Cardiac muscle cell (in vitro differentiated cells and primary cell): ENCODE measurements around the gene CCDC6. TPM values are rescaled to one million over a fixed set of nuclear protein-coding genes. Genes with fewer than 3 reads are reported as not detected.

Experiments
- DNase-seq, 2 donors: peaks; one replicate each; pipeline versions ENCODE4 v3.0.0 to v3.0.0-alpha.2; 2010 to 2017; ENCODE audit warnings: low read depth in 1 of 2, low spot score in 1 of 2
- H3K27ac ChIP-seq: fragments of 200-600 bp; sonication (generic); 2 replicates; pipeline ENCODE4 v1.5.1; 2016
- H3K27me3 ChIP-seq: fragments of 200-600 bp; sonication (generic); 2 replicates; pipeline ENCODE4 v1.6.0; 2016; ENCODE audit warnings: control low read depth
- H3K36me3 ChIP-seq: fragments of 200-600 bp; sonication (generic); 2 replicates; pipeline ENCODE4 v1.5.1; 2016; ENCODE audit warnings: control low read depth
- H3K4me1 ChIP-seq: fragments of 200-600 bp; sonication (generic); 2 replicates; pipeline ENCODE4 v1.8.1; 2017; ENCODE audit warnings: low read depth, mild to moderate bottlenecking, mixed run types
- H3K4me3 ChIP-seq: fragments of 200-600 bp; sonication (generic); 2 replicates; pipeline ENCODE4 v1.5.1; 2016; ENCODE audit warnings: mild to moderate bottlenecking
- H3K9me3 ChIP-seq: fragments of 200-600 bp; sonication (generic); 2 replicates; pipeline ENCODE4 v1.5.1; 2017; ENCODE audit warnings: low read depth, mild to moderate bottlenecking, control low read depth
- polyA plus RNA-seq: library from polyadenylated mRNA; unstranded; fragments of >200 nt; fragmentation: Nextera tagmentation; extraction: Ambion mirVana; gene quantifications from 2 replicates; pipeline ENCODE4 v1.2.1, GENCODE V29; 2016
- total RNA-seq: library from RNA; depleted of rRNA; stranded (reverse); fragments of >200 nt; gene quantifications from 2 replicates; pipeline ENCODE4 v1.2.3, GENCODE V29; 2016
- TF ChIP-seq, protein P1 (sequence below): IDR thresholded peaks from 2 replicates; pipeline ENCODE4 v1.5.1; 2012; ENCODE audit warnings: low read depth, mild to moderate bottlenecking, low read length

CCDC6 gene
- total and polyA plus RNA-seq, 2 experiments from 2014 or later, result 11.0 to 22.2 TPM

DNA sequence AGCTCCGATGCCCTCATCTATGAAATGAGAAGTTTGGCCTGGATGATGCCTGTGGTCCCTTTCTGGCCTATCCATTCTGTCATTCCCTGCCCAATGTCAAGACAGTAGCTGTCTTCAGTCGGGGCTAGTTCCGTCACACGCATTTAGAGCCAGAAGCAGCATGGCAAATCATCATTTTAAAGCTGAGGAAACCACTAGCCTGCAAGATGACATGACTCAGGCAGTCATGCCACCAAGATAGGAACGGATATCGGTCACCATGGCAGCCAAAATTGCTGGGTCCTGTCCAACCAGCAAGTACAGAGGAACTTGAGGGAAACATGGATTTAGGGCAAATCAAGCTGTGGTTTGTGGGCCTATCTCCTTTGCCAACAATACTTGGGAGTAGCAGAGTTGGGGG is 88.6 kb downstream of the CCDC6 start:
- TF ChIP-seq, protein P1, sequence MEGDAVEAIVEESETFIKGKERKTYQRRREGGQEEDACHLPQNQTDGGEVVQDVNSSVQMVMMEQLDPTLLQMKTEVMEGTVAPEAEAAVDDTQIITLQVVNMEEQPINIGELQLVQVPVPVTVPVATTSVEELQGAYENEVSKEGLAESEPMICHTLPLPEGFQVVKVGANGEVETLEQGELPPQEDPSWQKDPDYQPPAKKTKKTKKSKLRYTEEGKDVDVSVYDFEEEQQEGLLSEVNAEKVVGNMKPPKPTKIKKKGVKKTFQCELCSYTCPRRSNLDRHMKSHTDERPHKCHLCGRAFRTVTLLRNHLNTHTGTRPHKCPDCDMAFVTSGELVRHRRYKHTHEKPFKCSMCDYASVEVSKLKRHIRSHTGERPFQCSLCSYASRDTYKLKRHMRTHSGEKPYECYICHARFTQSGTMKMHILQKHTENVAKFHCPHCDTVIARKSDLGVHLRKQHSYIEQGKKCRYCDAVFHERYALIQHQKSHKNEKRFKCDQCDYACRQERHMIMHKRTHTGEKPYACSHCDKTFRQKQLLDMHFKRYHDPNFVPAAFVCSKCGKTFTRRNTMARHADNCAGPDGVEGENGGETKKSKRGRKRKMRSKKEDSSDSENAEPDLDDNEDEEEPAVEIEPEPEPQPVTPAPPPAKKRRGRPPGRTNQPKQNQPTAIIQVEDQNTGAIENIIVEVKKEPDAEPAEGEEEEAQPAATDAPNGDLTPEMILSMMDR, result no peak
- peaks cover 5% of the 10 kb centered on the region for H3K36me3 ChIP-seq
- H3K4me1 ChIP-seq, result peaks cover 11% of the 10 kb centered on the region
- no peaks in the 10 kb centered on the region for H3K9me3 ChIP-seq
- DNase-seq, result peak in 1 of 2 donors; percentile 67
- H3K27me3 ChIP-seq, result no peaks in the 10 kb centered on the region
- H3K4me3 ChIP-seq, result no peak overlapping the region
- no peak overlapping the region for H3K27ac ChIP-seq

DNA sequence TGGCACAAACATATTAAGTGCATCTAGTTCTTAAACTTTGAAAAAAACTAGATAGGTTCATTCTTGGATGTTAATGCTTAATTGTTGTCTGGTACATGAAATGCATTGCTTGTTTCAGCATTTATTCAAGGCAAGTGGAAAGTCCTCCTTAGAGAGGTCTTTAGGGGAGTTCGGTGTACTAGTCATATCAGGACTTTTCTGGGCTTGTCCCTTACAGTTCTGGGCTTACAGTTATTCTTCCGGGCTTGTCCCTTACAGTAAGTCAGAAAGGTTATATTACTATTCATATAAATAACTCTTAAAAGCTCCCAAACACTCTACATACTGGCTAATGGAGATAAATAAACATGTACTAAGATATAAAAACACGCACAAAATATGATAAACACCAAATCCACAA is 91.5 kb downstream of the CCDC6 start:
- no peak overlapping the region for H3K4me3 ChIP-seq
- peaks cover 5% of the 10 kb centered on the region for H3K4me1 ChIP-seq
- no peaks in the 10 kb centered on the region for H3K9me3 ChIP-seq
- H3K27me3 ChIP-seq, result no peaks in the 10 kb centered on the region
- no peak for DNase-seq
- H3K36me3 ChIP-seq, result peaks cover 26% of the 10 kb centered on the region
- H3K27ac ChIP-seq, result no peak overlapping the region
- TF ChIP-seq, protein P1, result no peak

DNA sequence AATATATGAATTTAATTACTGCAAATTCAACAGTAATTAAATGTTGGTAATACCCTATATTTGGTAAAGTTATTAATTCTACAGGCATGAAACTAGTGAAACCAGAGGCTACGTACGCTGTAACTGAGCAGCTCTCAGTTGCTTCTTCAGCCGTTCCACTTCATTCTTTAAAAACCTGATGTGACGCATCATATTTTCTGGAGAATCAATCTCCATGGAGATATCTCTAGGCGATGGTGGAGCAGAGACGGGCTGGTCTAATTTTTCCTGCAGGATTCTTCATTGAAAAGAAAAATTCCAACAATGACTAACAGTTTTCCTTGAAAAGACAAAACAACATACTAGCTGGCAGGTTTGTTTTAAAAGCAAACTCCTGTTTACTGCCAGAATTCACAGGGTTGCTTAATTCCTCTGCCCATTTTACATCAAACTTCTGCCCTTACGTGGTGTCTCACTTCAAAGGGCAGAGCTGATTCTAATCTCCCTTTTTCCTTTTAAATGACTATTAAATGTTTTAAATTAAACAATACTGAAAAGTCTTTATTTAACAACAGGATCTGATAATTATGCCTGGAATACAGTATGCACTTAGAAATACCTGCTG is 93.7 kb downstream of the CCDC6 start:
- no peaks in the 10 kb centered on the region for H3K9me3 ChIP-seq
- peaks cover 5% of the 10 kb centered on the region for H3K4me1 ChIP-seq
- no peaks in the 10 kb centered on the region for H3K27me3 ChIP-seq
- DNase-seq, result no peak
- no peak overlapping the region for H3K27ac ChIP-seq
- H3K4me3 ChIP-seq, result no peak overlapping the region
- H3K36me3 ChIP-seq, result peaks cover 26% of the 10 kb centered on the region
- TF ChIP-seq, protein P1, result no peak

DNA sequence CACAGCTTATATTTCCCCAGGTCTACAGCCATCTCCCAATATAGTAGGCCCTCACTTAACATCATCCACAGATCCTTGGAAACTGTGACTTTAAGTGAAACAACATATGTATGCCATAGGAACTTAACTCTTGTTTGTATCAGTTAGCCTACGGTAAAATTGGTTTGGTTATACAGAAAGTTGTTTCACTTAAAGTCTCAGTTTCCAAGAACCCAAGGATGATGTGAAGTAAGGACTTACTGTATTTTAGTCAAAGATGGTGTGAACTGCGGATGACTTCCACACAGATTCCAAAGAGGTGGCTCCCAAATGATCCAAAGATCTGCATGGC is 96.7 kb downstream of the CCDC6 start:
- DNase-seq, result no peak
- H3K4me3 ChIP-seq, result no peak overlapping the region

DNA sequence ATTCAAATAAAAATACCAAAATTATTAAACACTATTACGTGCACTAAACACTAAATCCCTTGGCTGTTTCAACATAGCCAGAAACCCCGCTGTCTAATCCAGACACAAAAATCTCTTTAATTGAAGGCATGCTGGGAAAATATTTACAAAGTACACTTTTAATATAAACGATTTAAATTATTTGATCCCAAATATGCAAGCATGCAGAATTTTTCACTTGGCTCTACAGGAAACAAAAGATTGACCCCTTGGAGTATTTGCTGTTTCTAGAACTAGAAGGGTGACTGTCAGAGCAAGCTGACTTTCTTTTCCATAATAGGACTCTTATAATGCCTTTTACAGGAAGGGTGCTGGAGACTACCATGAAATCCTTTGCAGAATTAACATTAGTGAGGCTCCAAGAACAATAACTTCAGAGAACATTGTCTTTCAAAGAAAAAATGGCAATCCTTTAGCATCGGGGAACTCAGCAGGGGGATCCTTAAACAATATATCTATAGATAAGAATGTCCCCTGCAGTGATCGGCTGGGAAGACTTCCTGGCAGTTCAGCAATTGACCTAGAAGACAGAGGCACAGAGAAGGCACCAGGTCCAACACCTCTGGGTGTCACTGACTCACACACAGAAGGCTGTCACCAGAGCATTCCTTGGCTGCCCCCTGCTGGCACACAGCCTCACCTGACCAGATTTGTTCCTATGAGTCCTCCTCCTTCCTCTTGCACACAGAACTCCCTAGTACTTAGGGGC is 97.3 kb downstream of the CCDC6 start:
- H3K9me3 ChIP-seq, result no peaks in the 10 kb centered on the region
- H3K36me3 ChIP-seq, result peaks cover 56% of the 10 kb centered on the region
- peak; percentile 62 to 69 for DNase-seq
- H3K4me3 ChIP-seq, result no peak overlapping the region
- no peak overlapping the region for H3K27ac ChIP-seq
- no peaks in the 10 kb centered on the region for H3K4me1 ChIP-seq
- TF ChIP-seq, protein P1, result peak; percentile 70
- no peaks in the 10 kb centered on the region for H3K27me3 ChIP-seq

More for the DNA sequence above, 96.7 kb downstream of the CCDC6 start:
- H3K27ac ChIP-seq, result no peak overlapping the region
- TF ChIP-seq, protein P1, result no peak
- peaks cover 51% of the 10 kb centered on the region for H3K36me3 ChIP-seq
- H3K27me3 ChIP-seq, result no peaks in the 10 kb centered on the region
- H3K4me1 ChIP-seq, result no peaks in the 10 kb centered on the region
- no peaks in the 10 kb centered on the region for H3K9me3 ChIP-seq
